HCT116 (cell line): Measurements from ENCODE around the gene MLXIPL. TPM values are rescaled to one million over a fixed set of nuclear protein-coding genes. Genes with fewer than 3 reads are reported as not detected.

Experiments used
- ATAC-seq: fragments of 200-7000 bp; cut with Tn5 transposase; 2 replicates; pipeline ENCODE4 v1.9.1; 2020; ENCODE audit warnings: mild to moderate bottlenecking, moderate library complexity
- BruUV-seq: library from RNA; stranded (reverse); fragments of 400-500 nt; replicated peaks from 2 replicates; lab custom pipeline; 2021; lab: Mats Ljungman, UMichigan
- CTCF ChIA-PET: fragments of 300-600 bp; sonication (Branson Sonifier 250); formaldehyde crosslinking; loops from one replicate; lab custom pipeline; 2021; ENCODE audit warnings: antibody characterized with exemption; lab: Charles Lee
- POLR2A ChIA-PET: fragments of 300-600, 350-600 bp; sonication (Branson Sonifier 250); formaldehyde crosslinking; loops from one replicate; lab custom pipeline; 2021; ENCODE audit warnings: antibody characterized with exemption; lab: Charles Lee
- RAD21 ChIA-PET, 2 experiments: fragments of 300-600 bp; sonication (Branson Sonifier 250); formaldehyde crosslinking; loops; one replicate each; lab custom pipeline; 2023; ENCODE audit warnings: low total read pairs in 2 of 2; ENCODE audit not compliant: uncharacterized antibody in 2 of 2, unreplicated experiment in 2 of 2, low non-redundant PET in 1 of 2; lab: Charles Lee
- DNase-seq: peaks from one replicate; pipeline ENCODE4 v3.0.0-alpha.2; 2010; ENCODE audit warnings: low read depth, low spot score
- H2AFZ ChIP-seq: fragments of 200-600 bp; shearing (Covaris generic), sonication (generic); 2 replicates; pipeline ENCODE4 v1.6.1; 2017; ENCODE audit warnings: low read depth, mixed run types, mixed read lengths, antibody characterized with exemption, low read length; ENCODE audit not compliant: poor library complexity, severe bottlenecking
- H3K27ac ChIP-seq: 2 replicates; pipeline ENCODE4 v1.5.1; 2012; ENCODE audit warnings: low read depth, low read length
- H3K27me3 ChIP-seq: fragments of 200-600 bp; sonication (generic); 2 replicates; pipeline ENCODE4 v1.6.1; 2016; ENCODE audit warnings: mixed run types, low read length, mixed read lengths; ENCODE audit not compliant: insufficient read depth
- H3K36me3 ChIP-seq, 2 experiments: fragments of 200-500 bp in 1 of 2; fragments of 200-600 bp in 1 of 2; sonication (Bioruptor generic) in 1 of 2; sonication (generic) in 1 of 2; 2 replicates each; pipeline versions ENCODE4 v1.5.1 to v1.6.1; 2014 to 2016; ENCODE audit warnings: low read length in 2 of 2, inconsistent platforms in 1 of 2, mixed read lengths in 1 of 2, mixed run types in 1 of 2; ENCODE audit not compliant: insufficient read depth in 2 of 2, control insufficient read depth in 1 of 2
- H3K4me1 ChIP-seq, 2 experiments: fragments of 200-600 bp in 1 of 2; sonication (generic) in 1 of 2; 2 replicates each; pipeline versions ENCODE4 v1.5.1 to v1.6.1; 2012 to 2017; ENCODE audit warnings: low read length in 2 of 2, inconsistent platforms in 1 of 2, mild to moderate bottlenecking in 1 of 2, mixed read lengths in 1 of 2, mixed run types in 1 of 2, moderate library complexity in 1 of 2; ENCODE audit not compliant: insufficient read depth in 2 of 2, control insufficient read depth in 1 of 2
- H3K4me2 ChIP-seq: fragments of 200-600 bp; sonication (generic); 2 replicates; pipeline ENCODE4 v1.6.1; 2017; ENCODE audit warnings: mixed run types, low read length, mixed read lengths
- H3K4me3 ChIP-seq, 2 experiments: fragments of 200-600 bp in 1 of 2; sonication (generic) in 1 of 2; replicated peaks in 1 of 2; 2 replicates each; pipeline ENCODE4 v1.5.1; 2011 to 2016; ENCODE audit warnings: low read length in 2 of 2, control low read depth in 1 of 2, low read depth in 1 of 2, mild to moderate bottlenecking in 1 of 2, mixed read lengths in 1 of 2, mixed run types in 1 of 2
- H3K79me2 ChIP-seq: fragments of 200-600 bp; sonication (generic); 2 replicates; pipeline ENCODE4 v1.6.1; 2017; ENCODE audit warnings: mild to moderate bottlenecking, mixed run types, low read length, moderate library complexity, mixed read lengths; ENCODE audit not compliant: insufficient read depth
- H3K9ac ChIP-seq: fragments of 200-600 bp; sonication (generic); 2 replicates; pipeline ENCODE4 v1.6.1; 2016; ENCODE audit warnings: low read length, mixed read lengths
- H3K9me2 ChIP-seq: fragments of 200-600 bp; sonication (generic), shearing (Covaris generic); 2 replicates; pipeline ENCODE4 v1.6.1; 2017; ENCODE audit warnings: mixed run types, mild to moderate bottlenecking, moderate library complexity; ENCODE audit not compliant: insufficient read depth
- H3K9me3 ChIP-seq, 2 experiments: fragments of 200-500 bp in 1 of 2; fragments of 200-600 bp in 1 of 2; sonication (Bioruptor generic) in 1 of 2; sonication (generic) in 1 of 2; 2 replicates each; pipeline ENCODE4 v1.6.1; 2014 to 2017; ENCODE audit warnings: low read length in 2 of 2, mixed read lengths in 2 of 2, inconsistent platforms in 1 of 2, low read depth in 1 of 2, mild to moderate bottlenecking in 1 of 2, mixed run types in 1 of 2, moderate library complexity in 1 of 2; ENCODE audit not compliant: control insufficient read depth in 1 of 2, insufficient read depth in 1 of 2
- H4K20me1 ChIP-seq: fragments of 200-600 bp; sonication (generic), shearing (Covaris generic); 2 replicates; pipeline ENCODE4 v1.6.1; 2017; ENCODE audit warnings: mixed run types, mild to moderate bottlenecking, moderate library complexity; ENCODE audit not compliant: insufficient read depth
- CBX3 ChIP-seq: IDR thresholded peaks from 2 replicates; pipeline ENCODE4 v1.6.1; 2012; ENCODE audit warnings: low read depth
- CEBPB ChIP-seq: IDR thresholded peaks from 2 replicates; pipeline ENCODE4 v1.6.1; 2012; ENCODE audit warnings: low read depth
- EGR1 ChIP-seq: IDR thresholded peaks from 2 replicates; pipeline ENCODE4 v1.6.1; 2012; ENCODE audit warnings: low read depth
- ELF1 ChIP-seq: IDR thresholded peaks from 2 replicates; pipeline ENCODE4 v1.6.1; 2012; ENCODE audit warnings: low read depth, borderline replicate concordance
- EZH2 ChIP-seq: fragments of 200-600 bp; sonication (generic); IDR thresholded peaks from 2 replicates; pipeline ENCODE4 v1.6.1; 2017; ENCODE audit warnings: antibody characterized with exemption, mixed run types
- JUND ChIP-seq: IDR thresholded peaks from 2 replicates; pipeline ENCODE4 v1.6.1; 2012
- POLR2A ChIP-seq: IDR thresholded peaks from 2 replicates; pipeline ENCODE4 v1.7.0; 2011; ENCODE audit warnings: borderline replicate concordance; ENCODE audit not compliant: insufficient read depth, insufficient read length; ENCODE audit errors: extremely low read depth
- RAD21 ChIP-seq: IDR thresholded peaks from 2 replicates; pipeline ENCODE4 v1.6.1; 2012; ENCODE audit warnings: low read depth, mild to moderate bottlenecking
- SIN3A ChIP-seq: IDR thresholded peaks from 2 replicates; pipeline ENCODE4 v1.6.1; 2012; ENCODE audit warnings: low read depth
- SP1 ChIP-seq: IDR thresholded peaks from 2 replicates; pipeline ENCODE4 v1.6.1; 2012; ENCODE audit warnings: low read depth
- TCF7L2 ChIP-seq: IDR thresholded peaks from 2 replicates; pipeline ENCODE4 v1.7.0; 2011; ENCODE audit warnings: borderline replicate concordance, inconsistent platforms; ENCODE audit not compliant: insufficient read depth, insufficient read length; ENCODE audit errors: extremely low read depth
- ZBTB33 ChIP-seq: IDR thresholded peaks from 2 replicates; pipeline ENCODE4 v1.6.1; 2011; ENCODE audit warnings: mild to moderate bottlenecking, low read length, moderate library complexity; ENCODE audit not compliant: insufficient replicate concordance; ENCODE audit errors: extremely low read depth
- ZFX ChIP-seq: fragments of 450-650 bp; IDR thresholded peaks from 2 replicates; pipeline ENCODE4 v1.6.1; 2017
- ZNF274 ChIP-seq: fragments of 200-500 bp; sonication (Bioruptor generic); IDR thresholded peaks from 2 replicates; pipeline ENCODE4 v1.6.1; 2014; ENCODE audit warnings: mild to moderate bottlenecking, low read depth, low read length, inconsistent platforms
- intact Hi-C: fragments of 100-400 bp; cut with micrococcal nuclease; formaldehyde crosslinking; loops from 2 replicates; pipeline ENCODE4 v1.10.0; 2022
- total RNA-seq: library from RNA; stranded (reverse); gene quantifications from one replicate; pipeline ENCODE4 v1.2.1, GENCODE V29; 2021; ENCODE audit not compliant: unreplicated experiment
- TF ChIP-seq, protein P1 (sequence below): IDR thresholded peaks from 2 replicates; pipeline ENCODE4 v1.6.1; 2012

MLXIPL gene
- total RNA-seq, 1 experiment from 2014 or later, result 79.4 TPM

DNA sequence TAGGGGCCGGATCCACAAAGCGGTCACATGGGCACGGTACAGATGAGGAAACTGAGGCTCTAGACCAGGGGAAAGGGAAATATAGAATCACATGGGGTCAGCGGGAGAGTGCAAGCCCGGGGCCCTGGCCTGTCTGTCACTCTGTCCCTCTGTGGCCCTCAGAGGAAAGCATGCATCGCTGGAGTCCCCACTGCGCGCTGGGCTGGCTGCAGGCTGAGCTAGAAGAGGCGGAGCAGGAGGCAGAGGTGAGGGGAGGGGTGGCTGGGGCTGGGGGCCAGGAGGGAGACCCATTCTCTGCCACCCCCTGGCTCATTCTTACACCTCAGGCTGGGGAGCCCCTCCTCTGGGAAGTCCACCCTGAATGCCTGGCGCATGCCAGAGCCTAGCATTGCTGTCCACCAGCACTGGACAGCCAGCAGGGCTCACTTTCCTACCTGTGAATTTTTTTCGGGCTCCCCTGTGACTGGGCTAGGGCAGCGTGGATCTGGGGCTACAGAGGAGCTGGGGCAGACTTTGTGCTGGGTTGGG lies 45.6 kb upstream of the MLXIPL start:
- DNase-seq (no peak), ATAC-seq (no peak)
- no peak overlapping the region for H3K4me2 ChIP-seq
- H3K27me3 ChIP-seq, result no peaks in the 10 kb centered on the region
- H4K20me1 ChIP-seq, result no peaks in the 10 kb centered on the region
- CTCF ChIA-PET, result interaction anchor here (1.1 to 2.2 kb wide), 3 partner anchors 40 to 65 kb away, joined by 3 to 8 read pairs (median 3); no protein-coding TSS in a partner anchor
- H3K79me2 ChIP-seq, result no peaks in the 10 kb centered on the region
- H3K36me3 ChIP-seq, result peaks cover 0 to 5% of the 10 kb centered on the region in 2 experiments; a peak in 1 of 4 replicates
- no peak overlapping the region for H3K27ac ChIP-seq
- BruUV-seq, result no TSS peak
- H3K4me1 ChIP-seq, result peaks cover 23 to 35% of the 10 kb centered on the region in 2 experiments
- RAD21 ChIA-PET, result interaction anchor here in 1 of 2 experiments (1.1 kb wide), 1 partner anchor 63 kb away, joined by 5 read pairs; no protein-coding TSS in a partner anchor
- intact Hi-C loops, result loop anchor here (2.0 to 10.0 kb wide), 2 partner anchors 45 to 55 kb away; partner anchors contain the start of gene MLXIPL
- no peak overlapping the region for H3K4me3 ChIP-seq
- TF ChIP-seq SIN3A (no peak), ZNF274 (no peak), EGR1 (no peak), TCF7L2 (no peak), SP1 (no peak), JUND (no peak), CBX3 (no peak)
- POLR2A ChIA-PET, result interaction anchor here (0.9 kb wide), 1 partner anchor 46 kb away, joined by 4 read pairs; the partner anchor contains the start of gene MLXIPL
- no peaks in the 10 kb centered on the region; a peak in 1 of 4 replicates for H3K9me3 ChIP-seq
- no peak overlapping the region for H2AFZ ChIP-seq
- H3K9me2 ChIP-seq, result no peaks in the 10 kb centered on the region
- H3K9ac ChIP-seq, result no peak overlapping the region

DNA sequence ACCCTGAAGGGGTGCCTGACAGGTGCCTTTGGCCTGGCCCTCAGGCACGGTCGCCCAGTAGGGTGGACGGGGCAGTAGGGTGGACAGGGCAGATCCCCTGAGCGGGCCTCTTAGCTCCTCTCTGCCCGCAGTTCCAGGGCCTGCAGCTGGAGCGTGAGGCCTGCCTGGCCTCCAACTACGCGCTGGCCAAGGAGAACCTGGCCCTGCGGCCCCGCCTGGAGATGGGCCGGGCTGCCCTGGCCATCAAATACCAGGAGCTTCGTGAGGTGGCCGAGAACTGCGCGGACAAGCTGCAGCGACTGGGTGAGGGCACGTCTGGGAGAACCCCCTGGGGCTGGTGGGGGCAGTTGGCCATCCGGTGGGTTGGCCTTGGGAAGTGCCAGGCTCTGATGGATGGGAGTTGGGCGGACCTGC lies 45.0 kb upstream of the MLXIPL start:
- H3K36me3 ChIP-seq, result peaks cover 0 to 5% of the 10 kb centered on the region in 2 experiments; a peak in 1 of 4 replicates
- no peak overlapping the region for H3K9ac ChIP-seq
- POLR2A ChIA-PET, result interaction anchor here (0.9 to 1.4 kb wide), 3 partner anchors 8 to 45 kb away, joined by 3 to 4 read pairs (median 3); partner anchors contain the start of gene MLXIPL
- H3K27me3 ChIP-seq, result no peaks in the 10 kb centered on the region
- ATAC-seq, result no peak
- no peak overlapping the region for H3K27ac ChIP-seq
- peak overlapping the region; percentile 95; the same call in 1 of the 2 replicates for H3K4me2 ChIP-seq
- no peak for DNase-seq
- no peak overlapping the region; a peak in 1 of 4 replicates for H3K4me3 ChIP-seq
- H3K9me2 ChIP-seq, result no peaks in the 10 kb centered on the region
- no peaks in the 10 kb centered on the region for H3K79me2 ChIP-seq
- CTCF ChIA-PET, result interaction anchor here (1.4 to 2.2 kb wide), 3 partner anchors 40 to 63 kb away, joined by 3 to 8 read pairs (median 3); no protein-coding TSS in a partner anchor
- H3K4me1 ChIP-seq, result peaks cover 28 to 39% of the 10 kb centered on the region in 2 experiments
- no peaks in the 10 kb centered on the region for H4K20me1 ChIP-seq
- no peaks in the 10 kb centered on the region; a peak in 1 of 4 replicates for H3K9me3 ChIP-seq
- RAD21 ChIA-PET, result interaction anchor here in 1 of 2 experiments (1.1 kb wide), 1 partner anchor 62 kb away, joined by 5 read pairs; no protein-coding TSS in a partner anchor
- intact Hi-C loops, result loop anchor here (2.0 to 10.0 kb wide), 2 partner anchors 44 to 56 kb away; partner anchors contain the start of gene MLXIPL
- BruUV-seq, result no TSS peak
- no peak overlapping the region for H2AFZ ChIP-seq
- no peak for TF ChIP-seq SIN3A
- no peak for TF ChIP-seq EZH2
- no peak for TF ChIP-seq CEBPB
- TF ChIP-seq JUND, result no peak
- TF ChIP-seq EGR1, result no peak
- TF ChIP-seq ELF1, result no peak
- TF ChIP-seq, protein P1, sequence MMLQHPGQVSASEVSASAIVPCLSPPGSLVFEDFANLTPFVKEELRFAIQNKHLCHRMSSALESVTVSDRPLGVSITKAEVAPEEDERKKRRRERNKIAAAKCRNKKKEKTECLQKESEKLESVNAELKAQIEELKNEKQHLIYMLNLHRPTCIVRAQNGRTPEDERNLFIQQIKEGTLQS, result no peak
- TF ChIP-seq ZBTB33, result no peak
- TF ChIP-seq ZNF274, result no peak
- TF ChIP-seq RAD21, result no peak
- TF ChIP-seq ZFX, result no peak
- no peak for TF ChIP-seq POLR2A
